HG03354 (cell line): ENCODE results near the gene HS6ST1.
"Not testable (repeated sequence)": the region's sequence is repeated elsewhere in the genome, so short reads cannot be mapped to it uniquely, and the experiment has no call there.

Experiments used
- ATAC-seq: cut with Tn5 transposase; IDR thresholded peaks from one replicate; pipeline ENCODE4 v1.9.1; 2021; ENCODE audit warnings: mild to moderate bottlenecking; ENCODE audit not compliant: unreplicated experiment, poor library complexity, severe bottlenecking

HS6ST1 gene

DNA sequence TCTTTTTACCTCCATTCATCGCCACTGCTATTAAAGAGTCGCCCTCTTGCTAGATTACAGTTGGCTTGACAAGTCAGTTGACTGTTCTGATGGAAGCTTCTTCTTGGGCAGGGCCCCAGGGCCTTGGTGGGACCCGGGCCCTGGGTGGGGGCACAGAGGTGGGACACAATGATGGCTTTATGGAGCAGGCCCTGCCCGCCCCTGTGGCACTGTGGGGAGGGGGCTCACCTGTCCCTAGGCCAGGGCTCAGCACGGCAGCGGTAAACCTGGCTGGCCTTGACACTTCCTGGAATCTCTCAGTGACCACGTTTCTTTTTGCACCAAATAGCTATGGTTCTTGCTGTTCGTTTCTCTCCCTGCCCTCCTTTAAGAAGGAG lies 4.9 kb upstream of the HS6ST1 start:
- ATAC-seq, result no peak

DNA sequence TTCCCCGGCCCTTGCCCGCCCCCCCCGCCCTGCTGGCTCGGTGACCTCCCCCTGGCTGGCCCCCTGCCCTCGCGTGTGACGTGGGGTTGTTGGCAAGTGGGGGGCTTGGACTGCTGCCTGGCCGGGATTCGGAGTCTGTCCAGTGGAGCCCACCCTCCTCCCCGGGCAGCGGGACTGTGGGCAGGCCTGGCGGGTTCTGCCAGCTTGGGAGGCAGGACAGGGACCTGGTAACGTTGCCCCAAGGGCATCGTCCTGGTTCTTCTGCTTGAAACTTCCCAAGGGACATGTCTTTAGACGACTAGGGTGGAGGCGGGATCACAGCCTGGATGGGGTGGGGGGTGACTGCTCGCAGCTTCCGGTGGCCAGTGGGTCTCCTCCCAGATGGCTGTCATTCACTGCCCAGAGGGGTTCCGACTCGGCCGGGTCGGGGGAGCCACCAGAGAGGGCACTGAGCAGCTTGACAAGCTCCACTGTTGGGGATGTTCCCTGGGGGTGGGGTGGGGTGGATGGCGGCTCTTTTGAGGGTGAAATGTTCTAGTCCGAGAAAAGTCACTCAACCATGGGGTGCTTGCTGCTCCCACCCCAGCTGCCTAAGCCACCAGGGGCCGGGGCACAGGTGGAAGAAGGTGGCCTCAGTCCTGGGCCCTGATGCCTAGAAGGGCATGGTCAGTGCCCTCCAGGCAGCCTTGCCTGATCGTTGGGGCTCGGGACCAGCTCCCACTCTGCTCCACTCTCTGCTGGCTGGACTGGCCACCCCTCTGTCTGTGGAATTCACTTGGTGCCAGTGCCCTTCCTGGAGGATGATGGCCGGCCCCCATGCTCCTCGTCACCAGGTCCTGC lies 4.3 kb upstream of the HS6ST1 start:
- ATAC-seq, result no peak

DNA sequence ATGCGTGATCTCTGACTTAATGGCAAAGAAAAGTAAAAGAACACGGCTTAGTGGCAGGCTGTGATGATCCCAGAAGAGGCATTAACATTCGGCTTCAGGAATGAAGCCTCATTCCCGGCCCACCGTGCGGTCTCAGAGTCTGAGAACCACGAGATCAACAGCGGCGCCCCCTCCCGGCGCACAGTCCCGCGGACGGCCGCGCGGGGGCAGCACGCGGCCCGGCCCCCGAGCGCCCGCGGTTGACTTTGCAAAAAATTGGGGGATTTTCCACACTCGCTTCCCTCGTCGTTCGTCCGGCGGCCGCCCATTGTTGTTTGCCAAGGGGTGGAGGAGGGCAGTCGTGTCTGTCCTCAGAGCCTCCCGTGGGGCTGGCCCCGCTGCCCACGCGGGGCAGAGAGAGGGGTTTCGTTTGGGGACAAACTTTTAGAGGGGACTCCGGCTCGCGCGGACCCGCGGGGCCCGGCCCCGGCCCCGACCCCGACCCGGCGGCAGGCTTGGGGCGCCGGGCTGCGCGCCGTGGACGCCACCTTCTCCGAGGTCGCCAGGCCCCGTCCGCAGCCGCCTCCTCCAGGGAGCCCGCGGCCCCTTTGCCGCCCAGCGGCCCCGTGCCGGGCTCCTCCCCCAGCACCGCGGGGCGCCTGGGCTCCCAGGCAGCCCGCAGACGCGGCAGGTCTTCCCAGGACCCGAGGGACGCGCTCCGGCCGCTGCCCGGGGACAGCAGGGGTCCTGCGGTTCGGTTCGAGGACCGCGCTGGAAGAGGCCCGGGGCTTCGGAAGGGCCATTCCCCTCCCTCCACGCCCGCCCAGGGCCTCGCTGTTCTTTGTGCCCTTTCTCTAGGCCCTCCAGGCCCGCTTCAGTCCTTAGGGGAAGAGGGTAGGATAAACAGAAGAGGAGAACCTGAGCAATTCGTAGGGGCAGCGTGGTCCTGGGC lies 3.4 kb upstream of the HS6ST1 start:
- ATAC-seq, result peak; percentile 52

DNA sequence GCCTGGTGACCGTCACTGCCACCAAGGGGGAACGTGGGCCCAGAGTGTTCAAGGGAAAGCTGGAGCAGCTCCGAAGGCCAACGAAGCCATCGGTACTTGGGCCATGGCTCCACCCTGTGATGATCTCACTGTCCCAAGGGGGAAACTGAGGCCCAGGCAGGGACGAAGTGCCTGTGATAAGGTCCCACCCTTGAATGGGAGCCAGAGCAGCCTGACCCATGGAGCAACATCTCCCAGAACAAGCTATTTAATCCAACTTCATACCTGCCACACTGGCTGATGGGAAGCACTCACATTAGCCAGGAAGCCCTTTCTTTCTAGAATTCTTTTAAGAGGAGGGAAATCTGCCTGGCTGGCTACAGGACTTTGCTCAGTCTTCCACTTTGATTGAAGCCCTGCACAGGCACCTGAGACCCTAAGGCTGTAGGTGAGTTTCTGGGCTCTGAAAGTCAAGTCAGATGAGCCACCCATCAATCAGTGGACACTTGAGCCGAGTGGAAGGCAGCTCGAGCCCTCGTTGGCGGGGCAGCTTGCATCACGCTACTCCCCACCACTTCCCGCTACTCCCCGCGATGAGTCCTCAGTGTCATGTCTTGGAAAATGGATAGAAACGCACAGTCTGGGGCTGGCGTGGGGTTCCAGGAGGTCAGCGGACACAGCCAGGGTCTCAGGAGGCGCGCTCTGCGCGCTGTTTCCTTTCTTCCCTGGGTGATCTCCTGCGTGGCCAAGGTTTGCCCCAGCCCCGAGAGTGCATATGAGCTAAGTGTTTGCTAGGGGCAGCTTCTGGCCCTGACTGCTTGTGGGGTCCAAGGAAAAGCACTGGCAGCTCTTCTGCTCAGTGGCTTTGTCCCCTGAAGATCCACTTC lies 2.5 kb upstream of the HS6ST1 start:
- no peak for ATAC-seq

DNA sequence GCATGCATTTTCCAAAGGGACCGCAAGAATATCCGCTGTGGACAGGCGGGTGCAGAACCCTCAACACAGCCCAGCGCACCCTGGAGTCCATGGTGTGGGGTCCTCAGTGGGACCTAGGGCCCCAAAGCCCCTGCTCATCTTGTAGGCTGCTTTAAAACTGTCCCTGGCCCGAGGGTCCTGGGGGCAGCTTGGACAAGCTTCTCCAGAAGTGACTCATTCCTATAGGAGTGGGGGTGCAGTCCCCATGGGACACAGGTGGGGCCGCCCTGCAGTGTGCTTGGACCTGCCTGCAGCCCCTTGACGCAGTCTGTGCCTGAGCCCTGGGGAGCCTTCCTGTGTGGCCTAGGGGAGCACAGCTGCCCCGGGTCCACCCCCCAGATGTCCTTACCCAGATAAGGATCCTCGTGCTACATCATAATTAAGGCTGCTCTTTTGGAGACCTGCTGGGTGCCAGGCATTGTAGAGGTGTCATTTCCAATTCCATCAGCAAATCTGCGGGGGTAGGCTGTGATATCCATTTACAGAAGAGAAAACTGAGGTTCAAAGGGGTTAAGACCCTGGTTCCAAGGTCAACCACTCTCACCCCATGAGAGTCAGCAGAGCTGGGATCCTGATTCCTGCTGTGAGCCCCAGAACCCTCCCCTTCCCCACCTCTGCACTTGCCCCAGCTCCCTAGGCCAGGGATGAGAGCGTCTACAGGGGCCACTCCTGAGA lies 1.7 kb upstream of the HS6ST1 start:
- no peak for ATAC-seq

DNA sequence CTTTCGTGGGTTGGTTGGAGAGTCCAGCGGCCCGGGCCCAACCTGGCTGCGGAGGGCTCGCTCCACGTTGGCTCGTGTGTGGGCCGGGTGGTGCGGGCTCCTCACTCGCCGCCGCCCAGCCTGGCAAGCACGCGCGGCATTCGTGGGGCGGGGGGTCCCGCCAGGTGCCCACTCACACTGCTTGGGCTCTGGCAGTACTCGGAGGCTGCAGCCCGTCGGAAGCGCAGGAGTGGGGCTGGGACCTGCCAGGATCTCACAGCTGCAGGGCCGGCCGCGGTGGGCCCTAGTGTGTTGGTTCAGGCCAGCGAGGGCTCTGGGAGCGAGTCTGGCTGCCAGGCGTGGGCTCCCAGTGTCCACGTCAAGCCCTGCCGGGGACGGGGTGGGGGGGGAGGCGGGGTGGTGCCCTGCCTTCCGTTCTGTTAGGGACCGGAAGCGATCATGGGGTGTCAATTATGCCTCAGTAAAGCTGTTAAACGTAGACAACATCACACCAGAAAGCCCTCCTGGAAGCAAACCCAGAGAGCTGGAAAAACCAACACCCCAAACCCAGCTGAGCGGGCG lies 1.0 kb upstream of the HS6ST1 start:
- no peak for ATAC-seq

DNA sequence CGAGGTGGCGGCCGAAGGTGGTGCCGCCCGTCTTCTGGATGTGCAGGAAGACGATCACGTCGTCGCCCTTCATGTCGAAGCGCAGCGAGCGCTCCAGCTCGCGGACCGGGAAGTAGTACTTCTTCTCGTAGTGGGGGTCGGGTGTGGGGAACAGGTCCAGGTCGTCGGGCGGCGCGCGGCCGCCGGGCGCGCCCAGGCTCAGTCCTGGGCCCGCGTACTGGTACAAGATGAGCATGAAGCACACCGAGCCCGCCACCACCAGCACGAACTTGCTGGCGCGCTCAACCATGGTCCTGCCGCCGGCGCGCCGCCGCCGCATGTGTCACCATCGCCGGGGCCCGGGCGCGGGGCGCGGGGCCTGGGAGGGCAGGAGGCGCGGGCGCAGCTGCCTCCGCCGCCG lies 423 bp downstream of the HS6ST1 start:
- peak; percentile 24 for ATAC-seq

DNA sequence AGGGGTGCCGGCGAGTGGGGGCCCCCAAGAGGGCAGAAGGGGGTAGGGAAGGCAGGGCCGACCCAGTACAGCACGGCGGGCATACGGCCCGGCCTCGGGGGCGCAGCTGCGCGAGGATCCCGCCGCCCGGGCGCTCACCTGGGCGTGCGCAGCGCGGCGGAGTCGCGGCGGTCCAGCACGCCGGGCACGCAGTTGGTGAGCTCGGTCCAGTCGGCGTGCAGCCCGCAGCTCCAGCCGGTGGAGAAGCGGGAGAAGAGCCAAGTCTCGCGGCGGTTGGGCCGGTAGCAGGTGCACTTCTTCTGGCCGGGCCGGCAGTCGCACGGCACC lies 806 bp downstream of the HS6ST1 start:
- not testable (repeated sequence) for ATAC-seq

DNA sequence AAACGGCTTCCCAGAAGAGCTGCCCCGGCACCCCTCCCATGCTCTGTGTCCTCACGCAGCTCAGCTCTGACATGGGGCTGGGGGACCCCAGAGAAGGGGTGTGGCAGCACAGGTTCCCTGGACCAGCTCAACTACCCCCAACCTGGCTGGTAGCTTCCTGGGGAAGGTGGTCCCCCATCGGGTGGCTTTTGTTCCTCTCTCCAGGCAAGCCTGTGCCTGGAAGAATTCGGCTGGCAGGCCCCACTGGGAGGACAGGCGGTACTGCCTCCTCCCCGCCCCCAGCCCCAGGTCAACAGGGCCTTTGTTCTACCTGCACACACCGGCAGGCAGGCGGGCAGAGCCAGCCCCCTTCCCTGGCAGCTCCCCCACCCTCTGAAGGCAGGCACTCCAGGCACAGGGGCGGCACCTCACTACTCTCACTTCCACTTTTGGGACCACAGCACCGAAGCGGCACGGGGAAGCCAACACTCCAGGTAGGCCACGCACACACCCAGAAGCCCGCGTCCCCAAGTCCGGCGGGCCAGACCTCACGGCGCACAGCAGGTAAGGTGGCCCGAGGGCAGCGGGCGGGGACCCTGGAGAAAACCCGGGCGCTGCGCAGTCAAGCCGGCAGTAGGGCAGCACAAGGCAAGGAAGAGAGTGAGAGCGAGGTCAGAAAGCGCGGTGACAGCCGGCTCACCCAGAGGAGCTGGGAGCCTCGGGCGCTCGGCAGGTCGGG lies 1.3 kb downstream of the HS6ST1 start:
- peak; percentile 48 for ATAC-seq

DNA sequence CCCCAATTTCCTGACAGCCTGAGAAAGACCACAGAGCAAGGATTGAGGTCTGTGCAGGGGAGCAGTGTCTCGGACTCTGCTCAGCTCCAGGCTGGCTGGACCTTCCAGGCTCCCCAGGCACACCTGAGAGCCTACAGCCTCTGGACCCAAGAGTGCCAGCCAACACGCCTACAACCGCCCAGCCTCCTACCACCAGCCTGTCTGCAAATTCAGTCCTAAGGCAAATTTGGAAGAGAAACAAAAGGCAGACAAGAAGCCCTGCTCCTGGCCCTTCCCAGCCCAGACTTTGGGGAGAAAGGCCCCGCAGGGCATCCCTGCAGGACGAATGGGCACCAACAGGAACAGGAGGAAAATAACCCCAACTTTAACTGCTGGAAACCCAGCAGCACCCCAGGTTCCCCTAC lies 1.9 kb downstream of the HS6ST1 start:
- ATAC-seq, result no peak

DNA sequence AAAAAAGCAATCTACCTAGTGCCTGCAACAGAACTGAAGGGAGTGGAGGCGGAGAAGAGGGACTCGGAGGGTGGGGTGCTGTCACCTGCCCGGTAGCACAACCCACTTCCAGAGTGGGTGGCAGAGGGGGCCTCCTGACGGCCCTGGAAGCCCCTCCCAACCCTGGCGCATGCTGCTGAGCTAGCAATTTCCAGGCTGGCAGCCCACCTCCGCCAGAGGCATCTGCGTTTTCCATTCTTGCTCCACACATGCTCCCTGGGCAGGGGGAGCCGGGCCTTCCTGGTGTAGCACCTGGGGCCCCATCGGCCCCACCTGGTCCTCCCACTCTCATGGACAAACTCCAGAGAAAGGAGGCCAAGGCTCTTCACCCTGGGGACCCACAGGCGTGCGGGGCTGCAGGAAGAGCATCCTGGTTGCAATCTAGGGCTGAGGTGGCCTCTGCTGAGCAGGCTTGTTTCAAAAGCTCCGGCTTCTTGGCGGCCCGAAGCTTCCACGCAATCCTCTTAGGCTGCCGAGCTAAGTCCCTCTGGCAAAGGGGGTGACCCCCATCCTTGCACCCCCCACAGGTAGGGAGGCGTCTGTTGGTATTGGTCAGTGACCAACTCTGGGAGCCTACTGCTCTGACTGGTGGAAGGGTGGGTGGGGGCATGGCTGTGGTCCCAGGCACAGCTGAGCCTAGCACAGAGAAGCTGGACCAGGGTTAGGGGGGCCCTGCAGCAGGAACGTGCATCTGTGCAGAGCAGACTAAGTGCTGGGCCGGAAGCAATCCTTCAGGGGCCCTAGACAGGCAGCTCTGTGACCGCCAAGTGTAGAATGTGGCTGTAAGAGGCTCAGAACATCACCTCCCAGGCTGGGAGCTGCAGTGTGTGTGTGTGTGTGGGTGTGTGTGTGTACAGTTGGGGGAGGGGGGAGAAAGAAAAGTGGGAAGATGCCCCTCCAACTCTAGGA lies 2.6 kb downstream of the HS6ST1 start:
- no peak for ATAC-seq

DNA sequence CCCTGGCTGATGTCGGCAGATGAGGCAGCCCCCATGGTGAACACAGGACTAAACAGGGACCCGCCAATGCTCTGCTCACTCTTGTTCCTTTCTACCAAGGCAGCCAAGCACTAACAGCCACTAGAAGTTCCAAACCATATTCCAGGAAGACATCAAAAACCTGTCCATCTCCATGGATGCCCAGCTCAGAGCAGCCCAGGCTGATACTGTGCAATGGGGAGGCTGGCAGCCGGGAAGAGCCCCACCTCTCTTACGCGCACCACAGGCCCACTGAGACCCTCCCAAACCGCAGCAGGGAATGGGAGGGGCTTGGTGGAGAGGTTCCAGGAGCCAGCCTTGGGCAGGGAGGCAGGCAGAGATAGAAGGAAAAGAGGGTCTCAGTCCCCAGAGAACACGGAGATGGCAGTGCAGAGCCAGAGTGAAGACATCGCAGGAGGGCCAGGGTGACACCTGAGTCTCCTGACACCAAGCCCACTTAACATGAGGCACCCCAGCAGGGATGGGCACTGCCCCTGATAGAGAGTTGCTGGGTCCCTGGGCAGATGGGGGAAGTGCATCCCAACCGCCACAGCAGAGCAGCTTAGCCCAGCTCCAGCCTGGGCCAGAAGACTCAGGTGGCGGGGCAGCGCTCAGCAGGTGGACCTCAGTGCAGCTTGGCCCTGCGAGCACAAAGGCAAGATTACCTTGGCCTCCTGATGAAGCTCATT lies 3.4 kb downstream of the HS6ST1 start:
- ATAC-seq, result no peak

DNA sequence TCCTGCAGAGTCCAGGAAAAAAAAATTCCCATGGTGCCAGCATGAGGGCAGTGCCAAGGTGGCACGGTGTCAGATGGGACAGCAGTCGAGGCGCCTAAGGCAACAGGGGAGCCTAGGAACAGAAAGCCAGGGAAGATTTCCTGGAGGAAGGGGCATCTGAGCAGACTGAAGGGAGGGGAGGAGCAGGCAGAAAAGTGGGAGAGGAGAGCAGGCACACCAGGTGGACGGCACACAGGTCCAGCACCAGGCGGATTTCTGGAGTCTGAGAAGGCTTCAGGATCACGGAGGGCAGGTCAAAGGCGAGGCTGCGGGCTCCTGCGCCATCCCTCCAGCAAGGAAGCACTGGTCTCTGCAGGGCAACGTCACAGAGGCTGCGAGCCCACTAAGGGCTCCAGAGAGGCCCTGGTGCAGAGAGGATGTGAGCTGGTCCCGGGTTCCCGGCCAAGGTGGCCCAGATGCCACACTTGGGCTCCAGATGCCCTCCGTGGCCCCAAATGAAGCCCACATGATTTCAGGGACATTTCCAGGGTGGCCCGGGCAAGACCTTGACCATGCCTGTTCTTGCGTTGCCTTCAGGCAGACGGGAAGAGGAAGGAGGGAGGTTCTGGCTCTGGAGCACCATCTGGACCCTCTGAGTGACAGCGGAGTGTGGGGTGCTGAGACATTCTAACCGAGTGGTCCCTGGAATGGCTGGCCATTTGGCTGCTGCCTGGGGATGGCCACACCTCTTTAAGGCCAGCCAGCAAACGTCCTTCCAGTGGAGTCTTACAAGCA lies 4.1 kb downstream of the HS6ST1 start:
- ATAC-seq, result no peak

DNA sequence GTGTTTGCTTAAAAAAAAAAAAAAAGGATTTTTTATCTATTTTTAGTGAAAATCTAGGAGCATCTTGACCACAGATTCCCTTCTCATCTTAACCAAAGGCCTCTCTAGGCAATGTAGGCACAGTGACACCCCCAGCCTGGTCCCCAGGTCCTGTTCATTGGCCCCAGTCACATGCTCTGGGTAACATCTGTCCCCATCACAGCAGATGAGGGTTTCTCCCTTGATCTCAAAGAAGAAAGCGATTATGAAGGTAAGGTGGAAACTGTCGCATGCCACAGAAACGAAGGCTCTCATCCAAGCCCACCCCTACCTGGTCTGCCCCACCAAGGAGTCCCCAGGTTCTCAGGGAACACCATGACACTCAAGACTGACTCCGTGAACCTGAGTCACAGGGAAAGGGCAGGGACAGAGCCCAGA lies 4.7 kb downstream of the HS6ST1 start:
- ATAC-seq, result no peak

DNA sequence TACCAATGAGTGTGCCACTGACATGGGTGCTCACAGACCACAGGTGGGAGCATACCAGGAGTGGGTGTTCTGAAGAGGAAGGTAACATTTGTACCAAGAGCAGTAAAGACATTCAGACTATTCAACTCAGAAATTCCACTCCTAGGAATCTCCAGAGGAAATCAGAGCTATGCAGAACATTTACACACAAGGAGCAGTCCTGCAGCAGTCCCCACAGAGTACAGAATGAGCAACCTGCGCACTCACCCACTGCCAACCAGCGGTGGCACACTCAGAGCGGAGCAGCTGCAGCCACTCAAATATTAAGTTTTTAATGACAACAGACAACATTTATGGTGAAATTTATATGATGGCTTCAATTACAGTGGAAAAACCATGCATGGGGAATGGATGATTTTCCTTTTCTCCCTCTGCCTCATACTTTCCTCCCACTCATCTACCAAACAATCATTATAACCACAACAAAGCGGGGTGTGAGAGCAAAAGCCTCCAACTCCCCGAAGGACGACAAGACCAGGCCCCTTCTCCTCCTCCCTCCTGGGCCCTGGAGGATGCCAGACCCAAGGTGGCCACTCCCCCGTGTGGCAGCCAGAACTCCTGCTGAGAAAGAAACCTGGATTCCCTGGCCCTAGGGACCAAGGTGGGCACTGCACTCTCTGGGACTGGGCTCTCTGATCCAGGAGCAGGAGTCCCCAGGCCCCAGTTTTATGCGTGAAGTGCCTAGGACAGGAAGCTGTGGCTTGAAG lies 5.4 kb downstream of the HS6ST1 start:
- ATAC-seq, result no peak

DNA sequence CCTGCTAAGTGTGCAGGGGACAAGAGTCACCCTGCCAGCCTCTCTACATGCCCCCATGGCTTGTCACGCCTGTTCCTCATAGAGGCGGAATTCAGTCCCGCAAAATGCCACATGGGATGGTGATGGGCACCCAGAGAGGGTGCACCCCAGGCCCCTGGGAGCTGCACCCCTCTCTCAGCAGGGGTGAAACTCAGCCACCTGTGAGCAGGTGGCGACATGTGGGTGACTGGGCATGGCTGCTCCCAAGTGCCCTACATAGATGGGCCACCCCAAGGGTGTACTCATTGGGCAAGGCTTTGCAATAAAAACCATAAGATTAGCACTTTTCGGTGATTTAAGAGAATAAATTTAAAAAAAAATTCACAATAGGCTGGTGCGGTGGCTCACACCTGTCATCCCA lies 6.3 kb downstream of the HS6ST1 start:
- no peak for ATAC-seq
